Omental fat pad (tissue), 4 donors: Measurements from ENCODE around the gene CD200R1L. TPM values are rescaled to one million over a fixed set of nuclear protein-coding genes. Genes with fewer than 3 reads are reported as not detected.

Experiments used
- ATAC-seq: fragments of 150-250 bp; one replicate; pipeline ENCODE4 v1.9.1; 2016; ENCODE audit warnings: mild to moderate bottlenecking, moderate library complexity; ENCODE audit not compliant: low FRiP score
- DNase-seq: peaks from one replicate; pipeline ENCODE4 v3.0.0-alpha.2; 2019; ENCODE audit warnings: low spot score
- CTCF ChIP-seq, 3 donors: fragments of 450-650 bp; IDR thresholded peaks; one replicate each; pipeline ENCODE4 v1.5.1; 2016 to 2017; ENCODE audit warnings: antibody characterized with exemption in 3 of 3, mild to moderate bottlenecking in 3 of 3, moderate library complexity in 2 of 3
- total RNA-seq, 4 donors: library from RNA; depleted of rRNA; stranded (reverse); fragments of >200 nt; gene quantifications; one replicate each; pipeline ENCODE4 v1.1.0, GENCODE V29; 2016

Gene CD200R1L
- total RNA-seq, 4 donors from 2014 or later, result not detected

- DNase-seq (no peak), ATAC-seq (no peak)
- TF ChIP-seq CTCF (IDR thresholded peaks at IDR 0.05), result no peak
Measured at GRCh38 chr3:112793326-112794081, 53.2 kb downstream of the CD200R1L start.

- DNase-seq, result no peak
Measured at GRCh38 chr3:112791736-112792135, 54.9 kb downstream of the CD200R1L start.

GRCh38 chr3:112789787-112790186 is 56.9 kb downstream of the CD200R1L start:
- no peak for ATAC-seq
- no peak for TF ChIP-seq CTCF (IDR thresholded peaks at IDR 0.05)
- no peak for DNase-seq

More at GRCh38 chr3:112791736-112792135, 54.9 kb downstream of the CD200R1L start:
- no peak for ATAC-seq
- no peak for TF ChIP-seq CTCF (IDR thresholded peaks at IDR 0.05)

- TF ChIP-seq CTCF (IDR thresholded peaks at IDR 0.05), result no peak
- DNase-seq (no peak), ATAC-seq (no peak)
Measured at GRCh38 chr3:112786881-112787579, 59.6 kb downstream of the CD200R1L start.

DNA sequence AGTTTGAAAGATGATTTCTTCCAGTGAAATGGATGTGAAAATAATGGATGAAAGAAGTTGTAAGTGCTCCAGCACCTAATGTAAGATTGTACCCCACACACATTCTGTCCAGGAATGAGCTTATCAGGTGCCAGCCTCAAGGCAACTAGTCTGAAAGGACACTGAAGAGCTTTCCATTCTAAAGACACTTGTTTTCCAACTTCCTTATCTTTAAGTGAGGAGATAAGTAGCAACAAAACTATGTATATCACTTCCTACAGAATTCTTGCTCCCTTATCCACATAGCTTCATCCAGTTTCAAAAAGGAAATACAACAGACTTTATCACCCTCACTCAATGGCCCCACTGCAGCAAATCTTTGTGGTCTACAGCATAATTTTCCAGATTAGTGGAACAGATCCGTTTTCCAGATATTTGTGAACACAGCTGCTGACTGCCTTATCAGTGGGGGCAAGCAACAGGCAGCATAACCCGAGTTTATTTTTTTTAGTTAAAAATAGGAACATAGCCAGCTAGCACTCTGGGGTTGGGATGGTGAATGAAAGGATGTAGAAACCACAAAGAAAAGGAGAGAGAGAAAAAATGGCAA is 60.6 kb downstream of the CD200R1L start:
- DNase-seq, result no peak
- ATAC-seq, result no peak
- no peak for TF ChIP-seq CTCF (IDR thresholded peaks at IDR 0.05)

DNA sequence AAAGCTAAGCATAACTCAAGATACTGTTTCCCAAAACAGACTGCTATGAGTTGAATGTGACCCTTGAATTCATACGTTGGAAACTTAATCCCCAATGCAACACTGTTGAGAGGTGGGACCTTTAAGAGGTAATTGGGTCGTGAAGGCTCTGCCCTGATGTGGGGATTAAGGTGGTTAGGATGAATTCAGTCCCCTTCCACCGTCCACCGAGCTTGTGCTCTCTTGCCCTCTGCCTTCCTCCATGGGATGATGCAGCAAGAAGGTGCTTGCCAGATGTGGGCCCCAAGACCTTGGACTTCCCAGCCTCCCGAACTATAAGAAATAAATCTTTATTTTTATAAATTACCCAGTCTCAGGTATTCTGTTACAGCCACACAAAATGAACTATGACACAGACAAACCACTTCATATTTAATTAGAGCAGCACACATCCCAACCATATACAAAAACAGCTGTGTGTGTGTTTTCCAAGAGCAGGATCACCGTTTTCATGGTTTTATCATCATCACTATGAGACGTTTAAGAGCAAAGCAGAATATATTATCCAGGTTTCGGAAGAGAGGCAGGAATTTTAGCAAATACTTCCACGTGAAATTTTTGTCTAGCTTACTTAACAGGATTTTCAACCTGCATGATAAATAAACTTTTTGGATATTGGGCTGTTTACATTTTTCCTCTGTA is 61.2 kb downstream of the CD200R1L start:
- TF ChIP-seq CTCF (IDR thresholded peaks at IDR 0.05), result no peak
- ATAC-seq (no peak), DNase-seq (no peak)
